GM23338 (cell line): Measurements from ENCODE around the gene UBE2QL1.

Experiments used
- CREB1 ChIP-seq: fragments of 250-450 bp; sonication (Bioruptor Pico); IDR thresholded peaks from 2 replicates; pipeline ENCODE4 v1.5.0; 2020; ENCODE audit warnings: low read depth, mild to moderate bottlenecking, moderate library complexity
- CTCF ChIP-seq, 2 experiments: fragments of 200-600 bp in 1 of 2; sonication (generic) in 1 of 2; conservative IDR thresholded peaks; 2 replicates each; pipeline versions ENCODE4 v1.5.1 to v1.6.1; 2016 to 2017; ENCODE audit warnings: antibody characterized with exemption in 2 of 2, low read depth in 2 of 2, mild to moderate bottlenecking in 2 of 2, moderate library complexity in 1 of 2
- ETS1 ChIP-seq: IDR thresholded peaks from 2 replicates; pipeline ENCODE4 v1.6.1; 2016; ENCODE audit warnings: antibody characterized with exemption
- EZH2 ChIP-seq: fragments of 200-600 bp; sonication (generic); IDR thresholded peaks from one replicate; pipeline ENCODE4 v1.8.0; 2017; ENCODE audit warnings: antibody characterized with exemption, mild to moderate bottlenecking, low read depth; ENCODE audit not compliant: unreplicated experiment
- EZH2phosphoT487 ChIP-seq: fragments of 200-600 bp; sonication (generic); IDR thresholded peaks from one replicate; pipeline ENCODE4 v1.8.1; 2018; ENCODE audit warnings: antibody characterized with exemption; ENCODE audit not compliant: unreplicated experiment
- JUNB ChIP-seq: IDR thresholded peaks from one replicate; pipeline ENCODE4 v1.6.1; 2016; ENCODE audit warnings: antibody characterized with exemption; ENCODE audit not compliant: unreplicated experiment
- NANOG ChIP-seq: IDR thresholded peaks from 2 replicates; pipeline ENCODE4 v1.6.1; 2016; ENCODE audit warnings: antibody characterized with exemption, borderline replicate concordance
- POLR2AphosphoS5 ChIP-seq: IDR thresholded peaks from 2 replicates; pipeline ENCODE4 v1.6.1; 2016; ENCODE audit warnings: antibody characterized with exemption, low read depth
- REST ChIP-seq: IDR thresholded peaks from one replicate; pipeline ENCODE4 v1.6.1; 2018; ENCODE audit warnings: antibody characterized with exemption; ENCODE audit not compliant: unreplicated experiment
- STAT1 ChIP-seq: IDR thresholded peaks from one replicate; pipeline ENCODE4 v1.6.1; 2016; ENCODE audit warnings: antibody characterized with exemption; ENCODE audit not compliant: unreplicated experiment
- ZNF114 ChIP-seq: fragments of 250-450 bp; sonication (Bioruptor Pico); IDR thresholded peaks from 2 replicates; pipeline ENCODE4 v1.5.0; 2020; ENCODE audit warnings: mild to moderate bottlenecking, moderate library complexity
- ZNF331 ChIP-seq: fragments of 250-450 bp; sonication (Bioruptor Pico); IDR thresholded peaks from 2 replicates; pipeline ENCODE4 v1.5.0; 2020; ENCODE audit warnings: low read depth, mild to moderate bottlenecking, moderate library complexity
- ZNF462 ChIP-seq: fragments of 250-450 bp; sonication (Bioruptor Pico); IDR thresholded peaks from 2 replicates; pipeline ENCODE4 v1.5.0; 2020; ENCODE audit warnings: mild to moderate bottlenecking, moderate library complexity

GRCh38 chr5:6417657-6418056 is 31.0 kb upstream of the UBE2QL1 start:
- TF ChIP-seq CTCF (conservative IDR thresholded peaks at IDR 0.05; ENCODE audit: low read depth in 2 of 2) (no peak), POLR2AphosphoS5 (no peak), EZH2phosphoT487 (no peak), EZH2 (no peak), CREB1 (no peak), REST (no peak), JUNB (no peak), ZNF114 (CRISPR knock-in tag) (no peak), ETS1 (no peak), ZNF331 (CRISPR knock-in tag) (no peak), NANOG (no peak), ZNF462 (CRISPR knock-in tag) (no peak), STAT1 (no peak)
